ENCODE results near the gene TRNP1. TPM values are rescaled to one million over a fixed set of nuclear protein-coding genes. Genes with fewer than 3 reads are reported as not detected.

Gene TRNP1
- total RNA-seq, 6 experiments from 2014 or later: 2.0 to 24.8 (median 6.7) TPM

- H3K36me3 ChIP-seq: no peaks in the 10 kb centered on the region
- peaks cover 0 to 5% (median 0%) of the 10 kb centered on the region in 4 donors for H3K4me1 ChIP-seq
- WGBS (ENCODE audit: insufficient coverage, low coverage, low lambda C conversion rate, missing lambda C conversion rate): 95% methylated on average over 4 of the region's 4 CpGs
- H3K9me3 ChIP-seq: no peaks in the 10 kb centered on the region
- ATAC-seq (no peak), DNase-seq (no peak)
- H3K27ac ChIP-seq: no peak overlapping the region
- H3K4me3 ChIP-seq: no peak overlapping the region
- intact Hi-C loops (cut with DNase I): no loop called here
- TF ChIP-seq POLR2A (IDR thresholded peaks at IDR 0.05): no peak
- no peak for TF ChIP-seq CTCF (IDR thresholded peaks at IDR 0.05)
- no peaks in the 10 kb centered on the region for H3K27me3 ChIP-seq
Observed at GRCh38 chr1:27025718-27026117, 32.2 kb downstream of the TRNP1 start.

- intact Hi-C loops (cut with DNase I): no loop called here
- no peak for ATAC-seq
Observed at GRCh38 chr1:27026621-27027574, 33.4 kb downstream of the TRNP1 start.

GRCh38 chr1:27027575-27028250 lies 34.2 kb downstream of the TRNP1 start:
- intact Hi-C loops (cut with DNase I): no loop called here
- DNase-seq (no peak), ATAC-seq (no peak)
- 48% methylated on average over 7 of the region's 8 CpGs for WGBS (ENCODE audit: insufficient coverage, low coverage, low lambda C conversion rate, missing lambda C conversion rate)
- H3K27ac ChIP-seq: no peak overlapping the region
- no peaks in the 10 kb centered on the region for H3K27me3 ChIP-seq
- no peaks in the 10 kb centered on the region for H3K9me3 ChIP-seq
- peaks cover 0 to 5% (median 0%) of the 10 kb centered on the region in 4 donors for H3K4me1 ChIP-seq
- TF ChIP-seq POLR2A (IDR thresholded peaks at IDR 0.05) (no peak), CTCF (IDR thresholded peaks at IDR 0.05) (no peak)
- no peaks in the 10 kb centered on the region for H3K36me3 ChIP-seq
- no peak overlapping the region for H3K4me3 ChIP-seq

More at GRCh38 chr1:27026621-27027574, 33.4 kb downstream of the TRNP1 start:
- no peaks in the 10 kb centered on the region for H3K27me3 ChIP-seq
- H3K4me1 ChIP-seq: peaks cover 0 to 5% (median 0%) of the 10 kb centered on the region in 4 donors
- no peaks in the 10 kb centered on the region for H3K36me3 ChIP-seq
- H3K27ac ChIP-seq: no peak overlapping the region
- no peak overlapping the region for H3K4me3 ChIP-seq
- 60% methylated on average over 18 of the region's 19 CpGs for WGBS (ENCODE audit: insufficient coverage, low coverage, low lambda C conversion rate, missing lambda C conversion rate)
- DNase-seq: no peak
- TF ChIP-seq CTCF (IDR thresholded peaks at IDR 0.05): no peak
- no peak for TF ChIP-seq POLR2A (IDR thresholded peaks at IDR 0.05)
- no peaks in the 10 kb centered on the region for H3K9me3 ChIP-seq

- DNase-seq (no peak), ATAC-seq (no peak)
- Histone ChIP-seq H3K4me1 (peaks cover 0 to 5% (median 0%) of the 10 kb centered on the region in 4 donors), H3K4me3 (no peak overlapping the region), H3K27ac (no peak overlapping the region), H3K27me3 (no peaks in the 10 kb centered on the region), H3K9me3 (no peaks in the 10 kb centered on the region), H3K36me3 (no peaks in the 10 kb centered on the region)
- intact Hi-C loops (cut with DNase I): no loop called here
- TF ChIP-seq POLR2A (IDR thresholded peaks at IDR 0.05) (no peak), CTCF (IDR thresholded peaks at IDR 0.05) (no peak)
- WGBS (ENCODE audit: insufficient coverage, low coverage, low lambda C conversion rate, missing lambda C conversion rate): 50% methylated on average over 1 of the region's 9 CpGs
Observed at GRCh38 chr1:27029517-27029916, 36.0 kb downstream of the TRNP1 start.

All from right lobe of liver (tissue), 6 donors.